HG03354 (cell line): ENCODE measurements around the gene NECTIN1.

ENCODE experiments used
- ATAC-seq: cut with Tn5 transposase; IDR thresholded peaks from one replicate; pipeline ENCODE4 v1.9.1; 2021; ENCODE audit warnings: mild to moderate bottlenecking; ENCODE audit not compliant: unreplicated experiment, poor library complexity, severe bottlenecking

The NECTIN1 gene

GRCh38 chr11:119738059-119738439, 9.0 kb upstream of the NECTIN1 start:
- no peak for ATAC-seq

GRCh38 chr11:119737366-119738058, 8.5 kb upstream of the NECTIN1 start:
- ATAC-seq = no peak

- no peak for ATAC-seq
These were observed 5.8 kb upstream of the NECTIN1 start for GRCh38 chr11:119734788-119735187.

GRCh38 chr11:119730789-119731386, 1.9 kb upstream of the NECTIN1 start:
- no peak for ATAC-seq

GRCh38 chr11:119729951-119730613, 1.1 kb upstream of the NECTIN1 start:
- no peak for ATAC-seq

GRCh38 chr11:119729581-119729927, 554 bp upstream of the NECTIN1 start:
- ATAC-seq = peak; percentile 29

GRCh38 chr11:119728211-119728626, 781 bp downstream of the NECTIN1 start:
- ATAC-seq = no peak

GRCh38 chr11:119727523-119728151, 1.4 kb downstream of the NECTIN1 start:
- no peak for ATAC-seq

- ATAC-seq = no peak
These were observed 2.1 kb downstream of the NECTIN1 start for GRCh38 chr11:119726585-119727522.

- ATAC-seq = no peak
These were observed 2.8 kb downstream of the NECTIN1 start for GRCh38 chr11:119726150-119726553.

- no peak for ATAC-seq
These were observed 4.0 kb downstream of the NECTIN1 start for GRCh38 chr11:119724956-119725355.

GRCh38 chr11:119723952-119724325, 5.1 kb downstream of the NECTIN1 start:
- no peak for ATAC-seq

- no peak for ATAC-seq
These were observed 5.6 kb downstream of the NECTIN1 start for GRCh38 chr11:119723243-119723951.

GRCh38 chr11:119722281-119722794, 6.7 kb downstream of the NECTIN1 start:
- ATAC-seq = peak; percentile 46

- no peak for ATAC-seq
These were observed 7.6 kb downstream of the NECTIN1 start for GRCh38 chr11:119721129-119722120.

GRCh38 chr11:119720311-119720913, 8.6 kb downstream of the NECTIN1 start:
- no peak for ATAC-seq

GRCh38 chr11:119717839-119718534, 11.0 kb downstream of the NECTIN1 start:
- no peak for ATAC-seq
